Suprapubic skin (tissue), 4 donors: ENCODE data around the gene CLDN2. TPM values are rescaled to one million over a fixed set of nuclear protein-coding genes. Genes with fewer than 3 reads are reported as not detected.
"Not testable (repeated sequence)": the region's sequence is repeated elsewhere in the genome, so short reads cannot be mapped to it uniquely, and the experiment has no call there.

ENCODE experiments used
- DNase-seq, 2 donors: peaks; one replicate each; pipeline ENCODE4 v3.0.0-alpha.2; 2019; ENCODE audit warnings: low spot score in 2 of 2
- H3K27ac ChIP-seq: fragments of 200-600 bp; sonication (generic); one replicate; pipeline ENCODE4 v1.5.1; 2019
- H3K27me3 ChIP-seq: fragments of 200-600 bp; sonication (generic); one replicate; pipeline ENCODE4 v1.5.1; 2019
- H3K36me3 ChIP-seq: fragments of 200-600 bp; sonication (generic); one replicate; pipeline ENCODE4 v1.5.1; 2019
- H3K4me1 ChIP-seq: fragments of 200-600 bp; sonication (generic); one replicate; pipeline ENCODE4 v1.5.1; 2019
- H3K4me3 ChIP-seq: fragments of 200-600 bp; sonication (generic); one replicate; pipeline ENCODE4 v1.5.1; 2019; ENCODE audit warnings: mild to moderate bottlenecking
- H3K9me3 ChIP-seq: fragments of 200-600 bp; sonication (generic); one replicate; pipeline ENCODE4 v1.5.1; 2019
- CTCF ChIP-seq, 2 donors: fragments of 200-600 bp in 1 of 2; fragments of 450-650 bp in 1 of 2; sonication (generic) in 1 of 2; IDR thresholded peaks; one replicate each; pipeline ENCODE4 v1.5.1; 2016 to 2019; ENCODE audit warnings: antibody characterized with exemption in 2 of 2, mild to moderate bottlenecking in 1 of 2, moderate library complexity in 1 of 2
- EP300 ChIP-seq: sonication (generic); formaldehyde crosslinking; IDR thresholded peaks from one replicate; pipeline ENCODE4 v1.6.1; 2017; ENCODE audit warnings: antibody characterized with exemption
- POLR2A ChIP-seq, 2 donors: fragments of 450-650 bp; IDR thresholded peaks; one replicate each; pipeline ENCODE4 v1.6.1; 2017; ENCODE audit warnings: antibody characterized with exemption in 2 of 2, mild to moderate bottlenecking in 2 of 2, moderate library complexity in 2 of 2
- POLR2AphosphoS5 ChIP-seq, 3 donors: sonication (generic); formaldehyde crosslinking; IDR thresholded peaks; one replicate each; pipeline ENCODE4 v1.6.1; 2017; ENCODE audit warnings: antibody characterized with exemption in 3 of 3
- WGBS: methylation state at CpG from one replicate; pipeline ENCODE4 v1.1.5; 2018; 5-methylcytosine and 5-hydroxymethylcytosine counted together
- total RNA-seq, 4 donors: library from RNA; depleted of rRNA; stranded (reverse); fragments of >200 nt; gene quantifications; one replicate each; pipeline ENCODE4 v1.1.0, GENCODE V29; 2016

The CLDN2 gene
- total RNA-seq, 4 donors from 2014 or later: 0.17 to 0.53 (median 0.23) TPM; not detected in 1

DNA sequence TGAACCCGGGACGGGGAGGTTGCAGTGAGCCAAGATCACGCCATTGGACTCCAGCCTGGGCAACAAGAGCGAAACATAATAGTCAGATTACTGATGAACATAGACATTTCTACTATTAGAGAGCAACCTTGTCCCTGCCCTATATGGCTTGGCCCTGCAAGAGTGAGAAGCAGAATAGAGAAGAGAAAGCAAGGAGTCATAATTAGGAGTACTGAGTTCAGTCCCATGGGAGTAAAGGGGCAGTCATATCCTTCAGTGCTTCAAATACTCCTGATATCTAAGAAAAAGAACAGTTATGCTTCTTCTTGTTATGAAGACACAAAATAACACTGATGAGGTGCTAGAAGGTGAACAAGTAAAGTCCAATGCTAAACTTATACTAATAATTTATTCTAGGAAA, 33.8 kb downstream of the CLDN2 start:
- Histone ChIP-seq H3K27ac (no peak overlapping the region), H3K36me3 (peaks cover 8% of the 10 kb centered on the region), H3K27me3 (no peaks in the 10 kb centered on the region), H3K4me1 (no peaks in the 10 kb centered on the region), H3K4me3 (no peak overlapping the region), H3K9me3 (no peaks in the 10 kb centered on the region)
- DNase-seq: no peak
- WGBS: 95% methylated on average over 4 of the region's 4 CpGs
- no peak for TF ChIP-seq EP300
- no peak for TF ChIP-seq POLR2AphosphoS5 (IDR thresholded peaks at IDR 0.05)
- TF ChIP-seq CTCF (IDR thresholded peaks at IDR 0.05): no peak
- no peak for TF ChIP-seq POLR2A (IDR thresholded peaks at IDR 0.05)

DNA sequence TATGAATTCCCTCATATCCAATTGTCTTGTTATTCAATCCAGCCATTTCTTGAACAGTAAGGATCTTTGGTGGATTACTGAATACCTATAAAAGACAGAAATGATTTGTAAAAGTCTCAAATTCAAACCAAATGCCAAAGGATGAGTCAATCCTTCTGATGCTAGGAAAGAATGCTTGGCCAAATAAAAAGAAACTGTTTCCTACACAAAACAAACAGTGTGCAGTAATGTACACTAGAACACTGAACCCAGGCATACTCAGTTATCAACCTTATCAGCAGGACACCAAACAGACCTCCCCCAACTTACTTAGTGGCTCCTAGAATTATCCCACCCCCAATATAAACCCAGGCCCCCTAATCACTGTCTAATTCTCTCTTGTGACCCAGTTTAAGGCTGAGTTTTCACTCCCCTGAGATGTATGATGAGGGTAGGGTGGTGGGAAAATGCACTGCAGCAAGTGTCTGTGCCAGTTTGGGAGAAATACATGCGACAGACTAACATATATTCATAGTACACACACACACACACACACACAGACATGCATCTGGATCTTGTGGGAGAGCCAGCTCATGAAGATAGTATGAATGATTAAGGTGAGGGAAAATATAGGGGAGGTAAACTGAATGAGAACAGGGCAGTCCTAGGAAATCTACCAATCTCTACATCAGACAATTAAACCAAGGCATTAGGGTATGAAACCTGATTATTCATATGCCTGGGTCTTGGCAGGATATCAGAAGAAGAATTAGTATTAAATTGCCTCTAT, 35.0 kb downstream of the CLDN2 start:
- Histone ChIP-seq H3K4me1 (no peaks in the 10 kb centered on the region), H3K27me3 (no peaks in the 10 kb centered on the region), H3K4me3 (no peak overlapping the region), H3K36me3 (peaks cover 8% of the 10 kb centered on the region), H3K27ac (no peak overlapping the region), H3K9me3 (no peaks in the 10 kb centered on the region)
- 50% methylated on average over 1 of the region's 1 CpG for WGBS
- TF ChIP-seq POLR2A (IDR thresholded peaks at IDR 0.05): no peak
- TF ChIP-seq CTCF (IDR thresholded peaks at IDR 0.05): no peak
- TF ChIP-seq POLR2AphosphoS5 (IDR thresholded peaks at IDR 0.05): no peak
- no peak for TF ChIP-seq EP300
- no peak for DNase-seq

GRCh38 chrX:106957856-106958255, 37.7 kb downstream of the CLDN2 start:
- Histone ChIP-seq H3K4me3 (no peak overlapping the region), H3K36me3 (peaks cover 17% of the 10 kb centered on the region), H3K27me3 (no peaks in the 10 kb centered on the region), H3K4me1 (no peaks in the 10 kb centered on the region), H3K27ac (no peak overlapping the region), H3K9me3 (no peaks in the 10 kb centered on the region)
- no peak for TF ChIP-seq POLR2A (IDR thresholded peaks at IDR 0.05)
- no peak for TF ChIP-seq EP300
- no peak for DNase-seq
- WGBS: 50% methylated on average over 1 of the region's 1 CpG

DNA sequence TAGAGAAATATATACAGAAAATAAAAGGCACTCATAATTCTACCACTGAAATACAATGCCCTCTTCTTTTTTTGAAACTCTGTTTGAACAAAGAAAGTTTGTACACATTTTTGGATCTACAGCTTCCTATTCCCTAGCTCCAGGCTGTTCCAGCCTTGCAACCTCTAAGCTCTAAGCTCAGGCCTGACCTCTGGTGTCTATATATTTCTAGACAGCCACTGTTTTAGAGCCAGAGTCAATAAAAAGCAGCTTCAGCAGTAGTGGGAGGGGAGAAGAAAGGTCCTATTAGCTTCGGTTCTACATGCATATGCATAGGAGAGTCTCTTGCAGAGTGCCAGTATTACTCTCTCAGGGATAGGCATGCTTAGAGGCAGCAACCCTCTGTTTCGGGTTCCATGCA, 39.7 kb downstream of the CLDN2 start:
- H3K4me3 ChIP-seq: no peak overlapping the region
- WGBS: 83% methylated on average over 2 of the region's 2 CpGs
- H3K27ac ChIP-seq: no peak overlapping the region
- H3K4me1 ChIP-seq: no peaks in the 10 kb centered on the region
- no peaks in the 10 kb centered on the region for H3K27me3 ChIP-seq
- no peaks in the 10 kb centered on the region for H3K9me3 ChIP-seq
- TF ChIP-seq POLR2AphosphoS5 (IDR thresholded peaks at IDR 0.05): no peak
- no peak for TF ChIP-seq POLR2A (IDR thresholded peaks at IDR 0.05)
- no peak for TF ChIP-seq EP300
- TF ChIP-seq CTCF (IDR thresholded peaks at IDR 0.05): no peak
- DNase-seq: no peak
- peaks cover 14% of the 10 kb centered on the region for H3K36me3 ChIP-seq

DNA sequence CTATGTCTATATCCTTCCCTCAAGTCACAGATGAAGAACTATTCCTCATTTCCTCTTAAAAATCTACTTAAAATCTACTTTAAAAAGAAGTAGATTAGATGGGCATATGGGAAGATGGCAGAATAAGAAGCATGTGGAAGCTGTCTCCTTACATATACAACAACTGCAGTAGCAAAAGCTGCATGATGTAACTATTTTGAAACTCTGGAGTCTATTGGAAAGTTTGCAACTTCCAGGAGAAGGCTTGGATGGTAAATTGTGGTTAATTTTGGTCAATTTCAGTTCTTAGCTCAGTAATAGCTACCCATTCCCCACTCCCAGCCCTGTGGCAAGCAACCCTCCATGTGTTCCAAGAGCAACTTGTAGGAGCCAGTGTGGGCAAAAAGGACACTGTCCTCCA, 42.9 kb downstream of the CLDN2 start:
- Histone ChIP-seq H3K9me3 (no peaks in the 10 kb centered on the region), H3K27ac (no peak overlapping the region), H3K27me3 (no peaks in the 10 kb centered on the region), H3K36me3 (peaks cover 9% of the 10 kb centered on the region), H3K4me3 (no peak overlapping the region), H3K4me1 (no peaks in the 10 kb centered on the region)
- TF ChIP-seq CTCF (IDR thresholded peaks at IDR 0.05) (no peak), EP300 (no peak), POLR2A (IDR thresholded peaks at IDR 0.05) (no peak), POLR2AphosphoS5 (IDR thresholded peaks at IDR 0.05) (no peak)
- no peak for DNase-seq

- Histone ChIP-seq H3K4me3 (no peak overlapping the region), H3K27me3 (no peaks in the 10 kb centered on the region), H3K4me1 (no peaks in the 10 kb centered on the region), H3K27ac (no peak overlapping the region), H3K9me3 (no peaks in the 10 kb centered on the region), H3K36me3 (peaks cover 9% of the 10 kb centered on the region)
- 51% methylated on average over 1 of the region's 1 CpG for WGBS
- TF ChIP-seq POLR2A (IDR thresholded peaks at IDR 0.05): no peak
- TF ChIP-seq CTCF (IDR thresholded peaks at IDR 0.05): no peak
- TF ChIP-seq EP300: no peak
- no peak for TF ChIP-seq POLR2AphosphoS5 (IDR thresholded peaks at IDR 0.05)
- DNase-seq: no peak
These were observed 44.1 kb downstream of the CLDN2 start for GRCh38 chrX:106964290-106964689.

GRCh38 chrX:106966547-106966946, 46.3 kb downstream of the CLDN2 start:
- not testable (repeated sequence) for H3K27me3 ChIP-seq, H3K9me3 ChIP-seq, DNase-seq, H3K27ac ChIP-seq, H3K4me1 ChIP-seq, H3K36me3 ChIP-seq, H3K4me3 ChIP-seq
- WGBS: 61% methylated on average over 3 of the region's 6 CpGs
